Measurements from ENCODE around the gene ELMO1.
A peak's percentile ranks its signal among the peaks of the same experiment; 100 is the strongest.

ELMO1 gene

DNA sequence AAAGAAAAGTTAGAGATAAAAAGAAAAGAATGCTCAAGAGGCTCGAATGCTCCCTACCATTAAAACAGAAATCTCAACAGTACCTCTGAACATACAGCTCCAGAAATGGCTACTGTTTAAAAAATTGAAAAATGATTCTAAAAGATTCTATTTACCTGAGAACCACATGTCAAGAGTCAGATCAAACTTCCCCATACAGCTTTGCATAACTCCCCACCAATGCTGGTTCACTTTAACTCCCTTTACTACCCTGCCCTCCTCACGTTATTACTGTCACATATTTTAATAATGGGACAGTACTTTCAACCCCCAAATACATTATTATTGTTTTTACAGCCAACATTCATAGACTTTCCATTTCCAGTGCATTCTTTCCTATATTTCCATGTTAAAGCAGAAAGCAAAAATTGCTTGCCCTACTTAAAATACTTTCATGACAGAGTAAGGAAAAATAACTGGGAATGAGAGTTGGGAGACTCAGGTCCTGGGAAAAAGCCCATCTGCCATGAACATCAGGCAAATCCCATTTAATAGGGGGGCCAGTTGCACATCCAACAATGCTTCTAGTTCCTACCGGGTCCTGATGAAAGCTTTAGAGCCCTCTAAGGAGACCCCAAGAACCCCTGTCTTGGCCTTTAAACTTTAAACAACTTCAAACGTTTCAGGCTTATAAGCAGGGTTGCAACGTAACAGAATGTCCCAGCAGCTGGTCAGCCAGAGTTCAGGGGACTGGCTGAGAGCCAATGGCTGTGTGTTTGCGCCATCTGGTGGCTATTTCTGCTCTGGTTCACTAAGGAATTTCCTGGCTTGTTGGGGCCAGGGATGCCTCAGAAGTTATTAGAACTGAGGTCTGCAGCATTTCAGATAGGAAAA lies 247.4 kb downstream of the ELMO1 start:
- FAIRE-seq = no peak
- TF ChIP-seq, protein P1, sequence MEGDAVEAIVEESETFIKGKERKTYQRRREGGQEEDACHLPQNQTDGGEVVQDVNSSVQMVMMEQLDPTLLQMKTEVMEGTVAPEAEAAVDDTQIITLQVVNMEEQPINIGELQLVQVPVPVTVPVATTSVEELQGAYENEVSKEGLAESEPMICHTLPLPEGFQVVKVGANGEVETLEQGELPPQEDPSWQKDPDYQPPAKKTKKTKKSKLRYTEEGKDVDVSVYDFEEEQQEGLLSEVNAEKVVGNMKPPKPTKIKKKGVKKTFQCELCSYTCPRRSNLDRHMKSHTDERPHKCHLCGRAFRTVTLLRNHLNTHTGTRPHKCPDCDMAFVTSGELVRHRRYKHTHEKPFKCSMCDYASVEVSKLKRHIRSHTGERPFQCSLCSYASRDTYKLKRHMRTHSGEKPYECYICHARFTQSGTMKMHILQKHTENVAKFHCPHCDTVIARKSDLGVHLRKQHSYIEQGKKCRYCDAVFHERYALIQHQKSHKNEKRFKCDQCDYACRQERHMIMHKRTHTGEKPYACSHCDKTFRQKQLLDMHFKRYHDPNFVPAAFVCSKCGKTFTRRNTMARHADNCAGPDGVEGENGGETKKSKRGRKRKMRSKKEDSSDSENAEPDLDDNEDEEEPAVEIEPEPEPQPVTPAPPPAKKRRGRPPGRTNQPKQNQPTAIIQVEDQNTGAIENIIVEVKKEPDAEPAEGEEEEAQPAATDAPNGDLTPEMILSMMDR (IDR thresholded peaks at IDR 0.05; ENCODE audit: insufficient read depth, missing control alignments) = peak; percentile 85

DNA sequence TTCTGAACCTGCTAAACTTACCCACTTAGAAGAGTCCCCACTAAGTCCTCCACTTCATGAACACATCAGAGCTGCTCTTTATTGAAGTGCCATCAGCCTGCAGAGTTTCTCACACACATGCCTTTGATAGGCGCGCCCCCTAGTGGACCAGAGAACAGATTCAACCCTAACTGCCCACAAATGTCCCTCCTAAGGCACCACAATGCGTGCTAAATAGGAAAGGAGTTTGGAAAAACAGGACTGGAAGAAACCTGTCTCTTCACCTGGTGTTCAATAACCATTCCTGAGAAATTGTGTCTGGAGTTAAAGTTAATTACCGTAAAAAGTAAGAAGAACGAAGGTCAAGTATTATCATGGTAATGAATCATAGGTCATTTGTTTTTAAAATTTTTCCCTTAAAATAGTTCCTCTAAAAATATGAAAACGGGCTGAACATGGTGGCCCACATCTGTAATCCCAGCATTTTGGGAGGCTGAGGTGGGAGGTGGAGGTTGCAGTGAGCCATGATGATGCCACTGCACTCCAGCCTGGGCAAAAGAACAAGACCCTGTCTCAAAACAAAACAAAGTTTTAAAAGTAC lies 249.7 kb downstream of the ELMO1 start:
- FAIRE-seq (peak; percentile 64), DNase-seq (ENCODE audit: insufficient read length, low spot score) (peak; percentile 42)
- TF ChIP-seq, protein P1 (IDR thresholded peaks at IDR 0.05; ENCODE audit: insufficient read depth, missing control alignments) = peak; percentile 83

More for the DNA sequence above, 247.4 kb downstream of the ELMO1 start:
- DNase-seq (ENCODE audit: insufficient read length, low spot score) = peak; percentile 23

DNA sequence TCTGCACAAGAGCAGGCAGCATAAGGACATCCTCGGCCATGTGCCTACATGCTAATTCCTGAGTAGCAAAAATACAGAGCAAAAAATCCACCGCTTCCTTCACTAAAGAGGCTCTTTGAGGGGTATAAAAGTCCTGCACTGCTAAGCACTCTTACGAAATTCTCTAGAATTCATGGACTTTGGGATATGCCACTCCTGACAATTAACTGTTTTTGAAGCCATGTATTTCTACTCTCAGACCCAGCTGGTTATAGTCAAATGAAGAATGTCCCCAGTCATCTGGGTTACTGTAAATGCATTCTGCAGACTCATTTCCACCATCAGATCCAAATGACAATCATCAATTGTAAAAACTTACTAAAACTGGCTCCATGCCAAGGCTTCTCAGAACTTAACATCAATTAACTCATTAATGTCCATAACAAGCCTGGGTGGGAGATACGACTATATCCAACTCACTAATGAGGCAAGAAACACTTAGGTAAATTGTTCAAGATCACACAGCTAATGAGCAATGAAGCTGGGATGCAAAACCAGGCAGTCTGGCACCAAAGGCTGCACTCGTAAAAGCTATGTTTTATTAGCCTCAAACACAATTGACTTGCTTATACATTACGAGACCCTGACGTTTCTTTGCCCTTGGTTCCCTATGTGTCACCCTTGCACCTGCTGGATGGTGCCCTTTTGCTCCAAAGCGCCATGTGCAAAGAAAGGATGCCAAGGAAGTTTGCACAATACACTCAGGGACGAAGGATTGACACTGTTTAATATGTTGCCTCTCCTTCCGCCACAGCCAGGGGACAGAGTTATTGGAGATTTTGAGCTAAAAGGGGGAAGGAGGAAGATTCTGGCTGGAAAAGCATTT lies 250.4 kb downstream of the ELMO1 start:
- no peak for FAIRE-seq
- no peak for DNase-seq (ENCODE audit: insufficient read length, low spot score)
- TF ChIP-seq, protein P1 (IDR thresholded peaks at IDR 0.05; ENCODE audit: insufficient read depth, missing control alignments) = no peak

DNA sequence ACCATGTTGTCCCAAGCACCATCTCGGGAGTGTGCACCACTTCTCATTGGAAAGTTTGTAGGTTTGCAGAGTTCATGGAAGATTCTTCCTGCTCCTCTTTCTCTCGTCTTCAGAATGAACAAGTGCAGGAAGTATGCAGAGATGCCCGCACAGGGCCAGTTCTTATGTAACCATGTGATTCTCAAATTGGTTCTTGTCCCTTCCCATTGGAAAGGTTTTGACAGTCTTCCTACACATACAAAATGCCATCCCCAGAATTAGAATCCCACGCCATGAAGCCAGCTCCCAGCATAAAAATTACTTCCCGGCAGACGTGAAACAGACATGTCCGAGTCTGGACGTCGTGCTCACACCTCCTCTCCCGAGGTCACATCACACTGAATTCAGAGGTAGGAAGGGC lies 251.6 kb downstream of the ELMO1 start:
- FAIRE-seq = no peak
- TF ChIP-seq, protein P1 (IDR thresholded peaks at IDR 0.05; ENCODE audit: insufficient read depth, missing control alignments) = no peak
- no peak for DNase-seq (ENCODE audit: insufficient read length, low spot score)

DNA sequence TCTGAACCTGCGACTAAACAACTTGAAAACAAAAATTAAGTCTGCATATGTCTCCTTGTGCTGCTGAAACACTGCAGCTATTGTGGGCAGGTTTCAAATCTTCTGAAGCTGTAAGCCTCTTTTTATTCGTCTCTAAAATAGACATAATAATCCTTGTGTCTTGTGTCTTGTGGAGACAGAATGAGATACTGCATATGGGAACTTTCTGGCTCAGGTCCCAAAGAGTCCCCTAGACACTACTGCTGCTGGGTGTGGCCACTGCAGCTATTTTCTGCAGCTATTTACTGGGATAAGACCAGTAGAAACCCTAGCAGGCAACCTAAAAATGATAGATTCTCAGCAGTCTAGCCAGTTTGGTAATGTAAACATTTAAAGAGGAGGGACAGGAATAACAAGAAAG lies 252.0 kb downstream of the ELMO1 start:
- FAIRE-seq (no peak), DNase-seq (ENCODE audit: insufficient read length, low spot score) (no peak)
- TF ChIP-seq, protein P1 (IDR thresholded peaks at IDR 0.05; ENCODE audit: insufficient read depth, missing control alignments) = no peak

DNA sequence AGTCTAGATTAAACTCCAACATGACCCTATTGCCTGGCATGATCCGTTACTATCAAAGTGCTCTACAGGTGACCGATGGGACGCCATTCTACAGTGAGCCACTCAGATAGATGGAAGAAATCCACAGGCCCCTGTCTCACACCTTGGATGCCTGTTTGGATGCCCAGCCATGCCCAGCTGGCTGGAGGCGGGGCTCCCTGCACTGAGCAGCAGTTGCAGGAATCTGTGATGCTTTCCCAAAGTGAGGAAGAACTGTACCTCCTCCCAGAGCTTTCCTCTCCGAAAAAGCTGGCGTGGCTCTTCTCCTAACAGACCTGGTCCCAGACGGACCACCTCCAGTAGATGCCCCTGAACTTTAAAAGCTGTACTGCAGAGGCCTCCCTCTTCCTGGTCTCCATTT lies 253.3 kb downstream of the ELMO1 start:
- DNase-seq (ENCODE audit: insufficient read length, low spot score) (no peak), FAIRE-seq (no peak)
- TF ChIP-seq, protein P1 (IDR thresholded peaks at IDR 0.05; ENCODE audit: insufficient read depth, missing control alignments) = no peak
